AG04450 (cell line): Measurements from ENCODE around the gene C18orf54. TPM values are rescaled to one million over a fixed set of nuclear protein-coding genes. Genes with fewer than 3 reads are reported as not detected.
A peak's percentile ranks its signal among the peaks of the same experiment; 100 is the strongest.
"Not testable (repeated sequence)": the region's sequence is repeated elsewhere in the genome, so short reads cannot be mapped to it uniquely, and the experiment has no call there.

Experiments used
- CTCF ChIA-PET: fragments of 300-600, 350-600 bp; formaldehyde crosslinking; extraction: SDS; loops from one replicate; lab custom pipeline; 2022; ENCODE audit warnings: antibody characterized with exemption, inconsistent platforms; lab: Charles Lee
- POLR2A ChIA-PET: fragments of 350-600 bp; formaldehyde crosslinking; extraction: SDS; loops from one replicate; lab custom pipeline; 2021; ENCODE audit warnings: antibody characterized with exemption, inconsistent platforms; lab: Yijun Ruan, JAX
- DNase-seq: peaks from one replicate; pipeline ENCODE4 v3.0.0-alpha.2; 2011; ENCODE audit warnings: low read depth, low spot score
- H3K27ac ChIP-seq: one replicate; pipeline ENCODE4 v1.5.1; 2012; ENCODE audit warnings: low read depth, low read length, control low read depth
- H3K27me3 ChIP-seq: one replicate; pipeline ENCODE4 v1.6.0; 2012; ENCODE audit warnings: low read length; ENCODE audit not compliant: control insufficient read depth, insufficient read depth
- H3K4me3 ChIP-seq: 2 replicates; pipeline ENCODE4 v1.5.1; 2011; ENCODE audit warnings: mild to moderate bottlenecking, low read depth, low read length, control low read depth
- H3K9me3 ChIP-seq: 2 replicates; pipeline ENCODE4 v1.5.1; 2012; ENCODE audit warnings: low read length; ENCODE audit not compliant: control insufficient read depth, insufficient read depth
- CTCF ChIP-seq: IDR thresholded peaks from 2 replicates; pipeline ENCODE4 v1.5.1; 2011; ENCODE audit warnings: low read depth, low read length, control low read depth, inconsistent platforms
- polyA minus RNA-seq: library from RNA; depleted of rRNA, polyadenylated mRNA; stranded (reverse); fragments of >200 nt; gene quantifications from 2 replicates; pipeline ENCODE4 v1.2.3, GENCODE V29; 2011; rRNA and poly(A)+ RNA removed
- polyA plus RNA-seq: library from polyadenylated mRNA; depleted of rRNA; stranded (reverse); fragments of >200 nt; gene quantifications from 2 replicates; pipeline ENCODE4 v1.2.3, GENCODE V29; 2011; rRNA removed

Gene C18orf54
- polyA plus RNA-seq (2.7 and 3.8 TPM in 2 replicates), polyA minus RNA-seq (1.5 and 2.6 TPM in 2 replicates)

DNA sequence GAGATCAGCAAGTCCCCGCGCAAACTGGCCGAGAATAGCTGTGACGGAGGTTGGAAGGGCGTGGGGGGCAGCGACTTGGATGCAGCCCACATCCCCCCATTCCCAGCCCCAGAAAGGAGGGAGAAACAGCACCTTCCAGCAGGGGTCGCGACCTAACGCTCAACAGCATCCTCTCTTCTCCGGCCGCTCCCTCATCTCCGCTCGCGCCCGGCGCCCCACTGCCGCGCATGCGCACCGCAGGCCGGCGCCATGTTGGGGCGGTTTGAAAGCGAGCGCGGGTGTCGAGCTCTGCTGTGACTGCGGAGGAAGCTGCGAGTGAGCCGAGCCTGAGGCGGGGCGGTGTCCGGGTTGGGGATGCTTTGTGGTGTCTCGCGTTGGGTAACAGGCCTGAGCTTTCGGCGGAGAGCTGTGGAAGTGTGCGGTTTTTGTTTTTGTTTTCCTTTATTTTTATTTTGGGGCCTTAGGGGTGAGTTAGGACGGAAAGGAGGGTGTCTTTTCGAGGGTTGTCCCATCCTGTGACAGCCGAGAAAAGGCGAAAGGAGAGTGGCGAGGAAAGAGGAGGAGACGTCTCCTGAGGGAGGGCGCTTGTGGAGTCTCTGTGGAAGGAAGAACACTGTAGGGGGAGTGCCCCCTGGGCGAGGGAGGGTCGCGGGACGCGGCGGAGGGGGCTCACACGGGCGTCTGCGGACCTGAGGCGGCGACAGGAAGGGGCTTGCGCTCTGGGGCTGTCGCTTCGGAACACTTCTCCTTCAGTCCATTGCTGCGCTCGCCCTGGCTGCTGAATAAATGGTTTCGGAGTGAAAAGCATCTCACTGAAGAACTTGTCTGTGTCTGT is at the start of gene C18orf54, which contains the start of gene STARD6:
TSS of gene C18orf54 (plus strand) at position 247 of the 835 bp plus-strand sequence. CDS start 2,667 bp downstream, outside the sequence.
TSS of gene STARD6 (minus strand) at position 199 of the 835 bp plus-strand sequence. CDS start 3,285 bp downstream, outside the sequence.
- Histone ChIP-seq H3K27me3 (no peaks in the 10 kb centered on the region), H3K9me3 (no peaks in the 10 kb centered on the region; the same call in 1 of the 2 replicates), H3K27ac (peak within 1 kb of the TSS; percentile 43), H3K4me3 (peak within 1 kb of the TSS; percentile 89)
- ChIA-PET POLR2A (interaction anchor here (0.6 kb wide), 1 partner anchor 89 kb away, joined by 4 read pairs; the partner anchor contains the start of gene POLI), CTCF (interaction anchor here (0.6 to 4.3 kb wide), 7 partner anchors 10 to 314 kb away, joined by 3 to 35 read pairs (median 3); no protein-coding TSS in a partner anchor)
- TF ChIP-seq CTCF: peak; percentile 33
- peak; percentile 67 for DNase-seq

- CTCF ChIA-PET, DNase-seq, H3K27ac ChIP-seq, H3K9me3 ChIP-seq, H3K27me3 ChIP-seq, H3K4me3 ChIP-seq: not testable (repeated sequence)
- POLR2A ChIA-PET: interaction anchor here (0.6 kb wide), 1 partner anchor 40 kb away, joined by 3 read pairs; the partner anchor contains the start of gene POLI
Measured at GRCh38 chr18:54309564-54309963, 48.1 kb upstream of the C18orf54 start.

DNA sequence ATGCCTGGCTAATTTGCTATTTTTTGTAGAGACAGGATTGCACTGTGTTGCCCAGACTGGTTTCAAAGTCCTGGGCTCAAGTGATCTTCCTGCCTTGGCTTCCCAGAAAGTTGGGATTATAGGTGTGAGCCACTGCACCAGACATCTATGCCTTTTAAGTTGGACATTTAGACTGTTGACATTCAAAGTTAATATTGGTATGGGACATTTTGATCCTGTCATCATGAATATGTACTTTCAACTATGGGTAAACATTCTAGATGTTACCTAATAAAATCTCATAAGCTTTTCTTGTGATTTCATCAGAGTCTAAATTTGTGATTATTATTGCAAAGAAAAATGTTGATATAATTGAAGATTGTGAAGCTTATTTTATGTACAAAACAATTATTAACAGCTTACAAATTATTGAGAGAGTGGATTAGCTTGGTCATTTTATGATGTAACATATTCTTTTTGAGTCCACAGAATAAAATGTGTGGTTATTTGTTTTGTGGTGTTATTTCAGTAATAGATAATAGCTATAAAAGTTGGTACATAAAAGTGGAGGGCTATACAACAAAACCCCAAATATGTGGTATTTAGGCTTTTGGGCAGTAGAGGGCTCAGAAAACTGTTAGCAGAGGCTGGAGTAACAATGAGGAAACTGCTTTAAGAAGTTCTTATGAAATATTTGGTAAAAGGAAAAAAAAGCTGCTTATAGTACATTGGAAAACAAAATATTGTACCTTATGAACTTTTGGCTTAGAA is 41.5 kb upstream of the C18orf54 start:
- no peak for DNase-seq
- no peak for TF ChIP-seq CTCF
- Histone ChIP-seq H3K27me3 (no peaks in the 10 kb centered on the region), H3K4me3 (no peak overlapping the region), H3K27ac (no peak overlapping the region), H3K9me3 (no peaks in the 10 kb centered on the region)
- ChIA-PET CTCF (interaction anchor here (0.8 kb wide), 2 partner anchors 41 to 76 kb away, joined by 3 read pairs; partner anchors contain the start of genes C18orf54 and STARD6), POLR2A (no interaction called here)

- CTCF ChIA-PET: no interaction called here
Measured at GRCh38 chr18:54323561-54323960, 34.1 kb upstream of the C18orf54 start.

More at GRCh38 chr18:54323561-54323960, 34.1 kb upstream of the C18orf54 start:
- POLR2A ChIA-PET: no interaction called here
- H3K27me3 ChIP-seq: no peaks in the 10 kb centered on the region
- DNase-seq: no peak
- no peaks in the 10 kb centered on the region for H3K9me3 ChIP-seq
- H3K4me3 ChIP-seq: no peak overlapping the region
- H3K27ac ChIP-seq: no peak overlapping the region
- no peak for TF ChIP-seq CTCF
